ENCODE measurements around the gene NR4A3. TPM values are rescaled to one million over a fixed set of nuclear protein-coding genes. Genes with fewer than 3 reads are reported as not detected.

The NR4A3 gene
- total RNA-seq, 1 experiment from 2014 or later, result 0.86 TPM

DNA sequence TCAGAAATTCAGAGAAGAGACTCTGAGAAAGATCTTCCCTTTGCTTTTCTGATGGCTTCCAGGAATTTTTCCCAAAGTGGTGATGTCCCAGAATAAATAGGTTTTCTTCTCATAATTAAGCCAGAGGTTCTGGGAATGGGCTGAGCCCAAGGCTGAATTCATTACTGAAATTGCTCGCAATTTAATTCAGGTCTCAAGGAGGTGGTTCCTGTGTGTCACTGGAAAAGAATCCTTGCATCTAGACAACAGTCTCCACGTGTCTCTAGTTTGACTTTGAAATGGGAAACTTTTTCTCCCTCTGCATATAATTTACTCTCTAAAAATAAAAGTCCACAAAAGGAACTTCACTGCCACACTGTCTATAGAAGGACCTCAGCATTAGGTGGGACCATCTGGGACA, 57.0 kb downstream of the NR4A3 start:
- Histone ChIP-seq H2AFZ (ENCODE audit: low read depth, low read length, poor library complexity, severe bottlenecking) (no peak overlapping the region), H4K20me1 (ENCODE audit: insufficient read depth) (no peaks in the 10 kb centered on the region), H3K9me2 (ENCODE audit: insufficient read depth) (0 out of 2 replicates have a peak, but pooled peaks cover 3% of the 10 kb centered on the region), H3K9me3 (ENCODE audit: control insufficient read depth in 1 of 2, insufficient read depth in 1 of 2, low read depth in 1 of 2, low read length in 2 of 2) (no peaks in the 10 kb centered on the region), H3K4me2 (ENCODE audit: low read length) (no peak overlapping the region), H3K79me2 (ENCODE audit: insufficient read depth, low read length) (no peaks in the 10 kb centered on the region), H3K27me3 (ENCODE audit: insufficient read depth, low read length) (no peaks in the 10 kb centered on the region), H3K9ac (ENCODE audit: low read length) (no peak overlapping the region), H3K4me3 (replicated peaks in 1 of 2; ENCODE audit: low read depth in 1 of 2, low read length in 2 of 2) (no peak overlapping the region), H3K36me3 (ENCODE audit: control insufficient read depth in 1 of 2, insufficient read depth in 2 of 2, low read length in 2 of 2) (no peaks in the 10 kb centered on the region), H3K27ac (ENCODE audit: low read depth, low read length) (no peak overlapping the region), H3K4me1 (ENCODE audit: control insufficient read depth in 1 of 2, insufficient read depth in 2 of 2, low read length in 2 of 2) (peaks cover 0 to 5% of the 10 kb centered on the region in 2 experiments; a peak in 1 of 4 replicates)
- no TSS peak for BruUV-seq (replicated peaks)
- ChIA-PET POLR2A (no interaction called here), CTCF (no interaction called here), RAD21 (ENCODE audit: low non-redundant PET in 1 of 2, low total read pairs in 2 of 2, uncharacterized antibody in 2 of 2, unreplicated experiment in 2 of 2) (no interaction called here)
- intact Hi-C loops (cut with micrococcal nuclease), result no loop called here
- TF ChIP-seq, protein P1, sequence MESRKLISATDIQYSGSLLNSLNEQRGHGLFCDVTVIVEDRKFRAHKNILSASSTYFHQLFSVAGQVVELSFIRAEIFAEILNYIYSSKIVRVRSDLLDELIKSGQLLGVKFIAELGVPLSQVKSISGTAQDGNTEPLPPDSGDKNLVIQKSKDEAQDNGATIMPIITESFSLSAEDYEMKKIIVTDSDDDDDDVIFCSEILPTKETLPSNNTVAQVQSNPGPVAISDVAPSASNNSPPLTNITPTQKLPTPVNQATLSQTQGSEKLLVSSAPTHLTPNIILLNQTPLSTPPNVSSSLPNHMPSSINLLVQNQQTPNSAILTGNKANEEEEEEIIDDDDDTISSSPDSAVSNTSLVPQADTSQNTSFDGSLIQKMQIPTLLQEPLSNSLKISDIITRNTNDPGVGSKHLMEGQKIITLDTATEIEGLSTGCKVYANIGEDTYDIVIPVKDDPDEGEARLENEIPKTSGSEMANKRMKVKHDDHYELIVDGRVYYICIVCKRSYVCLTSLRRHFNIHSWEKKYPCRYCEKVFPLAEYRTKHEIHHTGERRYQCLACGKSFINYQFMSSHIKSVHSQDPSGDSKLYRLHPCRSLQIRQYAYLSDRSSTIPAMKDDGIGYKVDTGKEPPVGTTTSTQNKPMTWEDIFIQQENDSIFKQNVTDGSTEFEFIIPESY (IDR thresholded peaks at IDR 0.05; ENCODE audit: extremely low read depth, insufficient replicate concordance, low read length), result no peak
- no peak for TF ChIP-seq POLR2AphosphoS5 (IDR thresholded peaks at IDR 0.05; ENCODE audit: low read depth, low read length)
- DNase-seq (ENCODE audit: low read depth, low spot score) (no peak), ATAC-seq (no peak)

DNA sequence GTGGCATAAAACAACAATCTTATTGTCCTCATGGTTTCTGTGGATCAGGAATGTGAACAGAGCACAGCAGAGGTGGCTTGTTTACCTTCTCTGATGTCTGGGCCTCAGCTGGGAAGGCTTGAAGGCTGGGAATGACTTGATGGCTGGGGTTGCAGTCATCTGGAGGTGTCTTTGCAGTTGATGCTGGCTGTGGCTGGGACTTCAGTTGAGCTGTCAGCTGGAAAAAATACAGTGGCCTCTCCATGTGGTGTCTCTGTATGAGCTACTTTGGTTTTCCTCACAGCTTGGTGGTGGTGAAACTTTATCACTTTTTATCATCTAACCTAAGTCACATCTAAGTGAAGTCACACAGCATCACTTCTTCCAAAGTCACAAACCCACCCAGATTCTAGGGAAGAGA, 60.1 kb downstream of the NR4A3 start:
- BruUV-seq (replicated peaks), result no TSS peak
- CTCF ChIA-PET, result no interaction called here
- TF ChIP-seq EZH2phosphoT487 (IDR thresholded peaks at IDR 0.05; ENCODE audit: borderline replicate concordance) (no peak), SIN3A (IDR thresholded peaks at IDR 0.05; ENCODE audit: low read depth) (no peak), ZNF274 (IDR thresholded peaks at IDR 0.05; ENCODE audit: low read depth, low read length) (no peak), SRF (IDR thresholded peaks at IDR 0.05; ENCODE audit: low read depth) (no peak), RAD21 (IDR thresholded peaks at IDR 0.05; ENCODE audit: low read depth) (no peak), ZFX (IDR thresholded peaks at IDR 0.05) (no peak)
- TF ChIP-seq, protein P2, sequence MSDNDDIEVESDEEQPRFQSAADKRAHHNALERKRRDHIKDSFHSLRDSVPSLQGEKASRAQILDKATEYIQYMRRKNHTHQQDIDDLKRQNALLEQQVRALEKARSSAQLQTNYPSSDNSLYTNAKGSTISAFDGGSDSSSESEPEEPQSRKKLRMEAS (IDR thresholded peaks at IDR 0.05), result no peak
- TF ChIP-seq, protein P3, sequence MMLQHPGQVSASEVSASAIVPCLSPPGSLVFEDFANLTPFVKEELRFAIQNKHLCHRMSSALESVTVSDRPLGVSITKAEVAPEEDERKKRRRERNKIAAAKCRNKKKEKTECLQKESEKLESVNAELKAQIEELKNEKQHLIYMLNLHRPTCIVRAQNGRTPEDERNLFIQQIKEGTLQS (IDR thresholded peaks at IDR 0.05), result no peak

More for the DNA sequence above, 60.1 kb downstream of the NR4A3 start:
- Histone ChIP-seq H3K36me3 (ENCODE audit: control insufficient read depth in 1 of 2, insufficient read depth in 2 of 2, low read length in 2 of 2) (no peaks in the 10 kb centered on the region), H3K4me1 (ENCODE audit: control insufficient read depth in 1 of 2, insufficient read depth in 2 of 2, low read length in 2 of 2) (no peaks in the 10 kb centered on the region), H3K27ac (ENCODE audit: low read depth, low read length) (no peak overlapping the region), H3K9me2 (ENCODE audit: insufficient read depth) (0 out of 2 replicates have a peak, but pooled peaks cover 3% of the 10 kb centered on the region), H3K79me2 (ENCODE audit: insufficient read depth, low read length) (no peaks in the 10 kb centered on the region), H4K20me1 (ENCODE audit: insufficient read depth) (no peaks in the 10 kb centered on the region), H3K9me3 (ENCODE audit: control insufficient read depth in 1 of 2, insufficient read depth in 1 of 2, low read depth in 1 of 2, low read length in 2 of 2) (no peaks in the 10 kb centered on the region), H3K27me3 (ENCODE audit: insufficient read depth, low read length) (no peaks in the 10 kb centered on the region), H3K9ac (ENCODE audit: low read length) (no peak overlapping the region), H3K4me3 (replicated peaks in 1 of 2; ENCODE audit: low read depth in 1 of 2, low read length in 2 of 2) (no peak overlapping the region), H3K4me2 (ENCODE audit: low read length) (no peak overlapping the region), H2AFZ (ENCODE audit: low read depth, low read length, poor library complexity, severe bottlenecking) (no peak overlapping the region)
- ChIA-PET RAD21 (ENCODE audit: low non-redundant PET in 1 of 2, low total read pairs in 2 of 2, uncharacterized antibody in 2 of 2, unreplicated experiment in 2 of 2) (no interaction called here), POLR2A (no interaction called here)
- ATAC-seq (no peak), DNase-seq (ENCODE audit: low read depth, low spot score) (no peak)
- intact Hi-C loops (cut with micrococcal nuclease), result no loop called here

Data from HCT116 (cell line).